ENCODE results near the gene PTCD2.

Gene PTCD2

GRCh38 chr5:72372331-72372730, 52.2 kb downstream of the PTCD2 start:
- Histone ChIP-seq H3K4me3 (ENCODE audit: low read depth, low read length) (no peak overlapping the region), H3K4me1 (ENCODE audit: control insufficient read depth, insufficient read depth, low read length) (no peaks in the 10 kb centered on the region), H3K27ac (ENCODE audit: extremely low read depth, low read depth, low read length) (no peak overlapping the region), H3K9me3 (ENCODE audit: control insufficient read depth, insufficient read depth, low read depth, low read length) (no peaks in the 10 kb centered on the region), H3K36me3 (ENCODE audit: control insufficient read depth in 2 of 2, insufficient read depth in 1 of 2, low read length in 2 of 2) (no peaks in the 10 kb centered on the region)
- TF ChIP-seq ZNF184 (tag by site-specific recombination; IDR thresholded peaks at IDR 0.05) (no peak), ZNF274 (IDR thresholded peaks at IDR 0.05; ENCODE audit: low read length) (no peak), ZNF274 (tag by site-specific recombination; IDR thresholded peaks at IDR 0.05; ENCODE audit: borderline replicate concordance) (no peak), ZNF416 (tag by site-specific recombination; IDR thresholded peaks at IDR 0.05) (no peak), CTCF (tag by site-specific recombination; IDR thresholded peaks at IDR 0.05) (no peak), ZXDB (tag by site-specific recombination; IDR thresholded peaks at IDR 0.05) (no peak), KLF8 (tag by site-specific recombination; IDR thresholded peaks at IDR 0.05) (no peak)
- TF ChIP-seq, protein P1, sequence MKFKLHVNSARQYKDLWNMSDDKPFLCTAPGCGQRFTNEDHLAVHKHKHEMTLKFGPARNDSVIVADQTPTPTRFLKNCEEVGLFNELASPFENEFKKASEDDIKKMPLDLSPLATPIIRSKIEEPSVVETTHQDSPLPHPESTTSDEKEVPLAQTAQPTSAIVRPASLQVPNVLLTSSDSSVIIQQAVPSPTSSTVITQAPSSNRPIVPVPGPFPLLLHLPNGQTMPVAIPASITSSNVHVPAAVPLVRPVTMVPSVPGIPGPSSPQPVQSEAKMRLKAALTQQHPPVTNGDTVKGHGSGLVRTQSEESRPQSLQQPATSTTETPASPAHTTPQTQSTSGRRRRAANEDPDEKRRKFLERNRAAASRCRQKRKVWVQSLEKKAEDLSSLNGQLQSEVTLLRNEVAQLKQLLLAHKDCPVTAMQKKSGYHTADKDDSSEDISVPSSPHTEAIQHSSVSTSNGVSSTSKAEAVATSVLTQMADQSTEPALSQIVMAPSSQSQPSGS (tag by site-specific recombination; IDR thresholded peaks at IDR 0.05; ENCODE audit: low read depth) = no peak
- POLR2A ChIA-PET = no interaction called here
- CTCF ChIA-PET = interaction anchor here (0.9 kb wide), 1 partner anchor 152 kb away, joined by 3 read pairs; no protein-coding TSS in a partner anchor

- ChIA-PET CTCF (interaction anchor here (0.6 to 0.9 kb wide), 3 partner anchors 14 to 151 kb away, joined by 3 to 5 read pairs (median 5); no protein-coding TSS in a partner anchor), POLR2A (no interaction called here)
- no peaks in the 10 kb centered on the region for H3K9me3 ChIP-seq (ENCODE audit: control insufficient read depth, insufficient read depth, low read depth, low read length)
- no peak overlapping the region for H3K4me3 ChIP-seq (ENCODE audit: low read depth, low read length)
- H3K36me3 ChIP-seq (ENCODE audit: control insufficient read depth in 2 of 2, insufficient read depth in 1 of 2, low read length in 2 of 2) = no peaks in the 10 kb centered on the region
- no peak for TF ChIP-seq ZSCAN18 (tag by site-specific recombination; IDR thresholded peaks at IDR 0.05)
- no peak for TF ChIP-seq EGR2 (tag by site-specific recombination; IDR thresholded peaks at IDR 0.05; ENCODE audit: low read depth)
- no peak for TF ChIP-seq OSR2 (tag by site-specific recombination; IDR thresholded peaks at IDR 0.05)
- no peak for TF ChIP-seq PRDM10 (tag by site-specific recombination; IDR thresholded peaks at IDR 0.05)
- no peak for TF ChIP-seq KLF1 (tag by site-specific recombination; IDR thresholded peaks at IDR 0.05)
- no peak for TF ChIP-seq FEZF1 (tag by site-specific recombination; IDR thresholded peaks at IDR 0.05)
- TF ChIP-seq ZXDB (tag by site-specific recombination; IDR thresholded peaks at IDR 0.05) = no peak
- TF ChIP-seq ZFP69B (tag by site-specific recombination; IDR thresholded peaks at IDR 0.05) = no peak
- TF ChIP-seq ZNF354C (tag by site-specific recombination; IDR thresholded peaks at IDR 0.05; ENCODE audit: borderline replicate concordance, low read depth) = no peak
- TF ChIP-seq KLF7 (tag by site-specific recombination; IDR thresholded peaks at IDR 0.05; ENCODE audit: borderline replicate concordance) = no peak
- H3K27ac ChIP-seq (ENCODE audit: extremely low read depth, low read depth, low read length) = no peak overlapping the region
- no peaks in the 10 kb centered on the region for H3K4me1 ChIP-seq (ENCODE audit: control insufficient read depth, insufficient read depth, low read length)
These were observed 52.8 kb downstream of the PTCD2 start for GRCh38 chr5:72372923-72373322.

All from HEK293 (cell line).